HG03558 (cell line): ENCODE measurements around the gene HYAL2.

Experiments used
- ATAC-seq: cut with Tn5 transposase; IDR thresholded peaks from one replicate; pipeline ENCODE4 v1.9.1; 2021; ENCODE audit warnings: moderate number of reproducible peaks; ENCODE audit not compliant: unreplicated experiment; ENCODE audit errors: extremely low read depth

The HYAL2 gene

GRCh38 chr3:50333744-50334328 is 11.3 kb upstream of the HYAL2 start:
- no peak for ATAC-seq

- ATAC-seq, result no peak
Measured at GRCh38 chr3:50331364-50331907, 8.9 kb upstream of the HYAL2 start.

- no peak for ATAC-seq
Measured at GRCh38 chr3:50330330-50330729, 7.8 kb upstream of the HYAL2 start.

GRCh38 chr3:50327943-50328691 is 5.6 kb upstream of the HYAL2 start, which contains the start of gene TUSC2:
Gene TUSC2, minus strand, starts transcription at chr3:50328223. Its CDS starts 124 bp downstream, at chr3:50328099.
- ATAC-seq, result peak; percentile 44

GRCh38 chr3:50327129-50327528 is 4.6 kb upstream of the HYAL2 start:
- ATAC-seq, result no peak

- no peak for ATAC-seq
Measured at GRCh38 chr3:50326182-50326541, 3.6 kb upstream of the HYAL2 start.

- ATAC-seq, result no peak
Measured at GRCh38 chr3:50325497-50326181, 3.1 kb upstream of the HYAL2 start.

- no peak for ATAC-seq
Measured at GRCh38 chr3:50325113-50325480, 2.6 kb upstream of the HYAL2 start.

- no peak for ATAC-seq
Measured at GRCh38 chr3:50324351-50325112, 2.0 kb upstream of the HYAL2 start.

- ATAC-seq, result no peak
Measured at GRCh38 chr3:50323614-50324199, 1.2 kb upstream of the HYAL2 start.

- ATAC-seq, result no peak
Measured at GRCh38 chr3:50323092-50323600, 601 bp upstream of the HYAL2 start.

- no peak for ATAC-seq
Measured at GRCh38 chr3:50322115-50322385, 495 bp downstream of the HYAL2 start.

GRCh38 chr3:50321336-50322114 is 1.0 kb downstream of the HYAL2 start:
- peak; percentile 33 for ATAC-seq

- peak; percentile 21 for ATAC-seq
Measured at GRCh38 chr3:50320853-50321335, 1.7 kb downstream of the HYAL2 start.

GRCh38 chr3:50319894-50320625 is 2.5 kb downstream of the HYAL2 start:
- ATAC-seq, result no peak

- no peak for ATAC-seq
Measured at GRCh38 chr3:50319181-50319893, 3.2 kb downstream of the HYAL2 start.

- ATAC-seq, result no peak
Measured at GRCh38 chr3:50318615-50319014, 3.9 kb downstream of the HYAL2 start.

GRCh38 chr3:50318163-50318562 is 4.4 kb downstream of the HYAL2 start:
- no peak for ATAC-seq
